K562 (cell line): ENCODE data around the gene FAAP100. TPM values are rescaled to one million over a fixed set of nuclear protein-coding genes. Genes with fewer than 3 reads are reported as not detected.

Experiments
- AFF1 ChIP-seq, 2 experiments: fragments of 450-650 bp; IDR thresholded peaks; 2 replicates each; pipeline ENCODE4 v1.6.1; 2018; ENCODE audit warnings: mild to moderate bottlenecking in 2 of 2, low read depth in 1 of 2; ENCODE audit not compliant: partially characterized antibody in 2 of 2
- DPF2 ChIP-seq: fragments of 450-650 bp; IDR thresholded peaks from 2 replicates; pipeline ENCODE4 v1.6.1; 2016
- E4F1 ChIP-seq: fragments of 250-450 bp; sonication (Bioruptor Pico); IDR thresholded peaks from 2 replicates; pipeline ENCODE4 v1.5.0; 2021; ENCODE audit warnings: mild to moderate bottlenecking, borderline replicate concordance
- ETV5 ChIP-seq: sonication (generic); formaldehyde crosslinking; IDR thresholded peaks from 2 replicates; pipeline ENCODE4 v1.4.0; 2020; ENCODE audit warnings: low read depth, mild to moderate bottlenecking, missing genetic modification reagents
- GABPB1 ChIP-seq: sonication (generic); formaldehyde crosslinking; IDR thresholded peaks from 2 replicates; pipeline ENCODE4 v1.8.0; 2022; ENCODE audit warnings: mild to moderate bottlenecking, missing genetic modification reagents
- HOMEZ ChIP-seq: fragments of 250-450 bp; sonication (Bioruptor Pico); IDR thresholded peaks from 2 replicates; pipeline ENCODE4 v1.4.0; 2020; ENCODE audit warnings: mild to moderate bottlenecking, moderate library complexity
- MAFF ChIP-seq: IDR thresholded peaks from 2 replicates; pipeline ENCODE4 v1.6.1; 2012; ENCODE audit warnings: low read length, improper control_type of control experiment
- MYBL2 ChIP-seq, 2 experiments: fragments of 450-650 bp in 1 of 2; sonication (generic) in 1 of 2; formaldehyde crosslinking in 1 of 2; IDR thresholded peaks; 2 replicates each; pipeline versions ENCODE4 v1.6.1 to v1.8.1; 2017 to 2022; ENCODE audit warnings: borderline replicate concordance in 1 of 2, inconsistent platforms in 1 of 2, low read depth in 1 of 2, mild to moderate bottlenecking in 1 of 2, missing genetic modification reagents in 1 of 2, moderate library complexity in 1 of 2
- OTX1 ChIP-seq: fragments of 450-650 bp; formaldehyde crosslinking; IDR thresholded peaks from 2 replicates; pipeline ENCODE4 v1.4.0; 2022; ENCODE audit warnings: mild to moderate bottlenecking
- PHTF2 ChIP-seq: fragments of 250-450 bp; sonication (Bioruptor Pico); IDR thresholded peaks from 2 replicates; pipeline ENCODE4 v1.5.0; 2021; ENCODE audit warnings: mild to moderate bottlenecking
- SETDB1 ChIP-seq: IDR thresholded peaks from one replicate; pipeline ENCODE4 v1.6.1; 2012; ENCODE audit warnings: low read length, control low read depth, inconsistent platforms
- TEAD2 ChIP-seq: fragments of 450-650 bp; IDR thresholded peaks from 2 replicates; pipeline ENCODE4 v1.6.1; 2016; ENCODE audit warnings: missing genetic modification characterization, control low read depth, missing compliant biosample characterization
- ZBTB11 ChIP-seq, 3 experiments: fragments of 200-800 bp in 1 of 3; fragments of 250-450 bp in 1 of 3; fragments of 450-650 bp in 1 of 3; sonication (Bioruptor Pico) in 1 of 3; sonication (Bioruptor generic) in 1 of 3; formaldehyde crosslinking in 1 of 3; IDR thresholded peaks; 2 replicates each; pipeline versions ENCODE4 v1.6.1 to v1.8.0; 2016 to 2022; ENCODE audit warnings: mild to moderate bottlenecking in 2 of 3, missing genetic modification characterization in 2 of 3, missing compliant biosample characterization in 1 of 3, moderate library complexity in 1 of 3
- ZNF165 ChIP-seq: fragments of 250-450 bp; sonication (Bioruptor Pico); IDR thresholded peaks from 2 replicates; pipeline ENCODE4 v1.4.0; 2020; ENCODE audit warnings: borderline replicate concordance
- ZNF668 ChIP-seq: fragments of 250-450 bp; sonication (Bioruptor Pico); IDR thresholded peaks from 2 replicates; pipeline ENCODE4 v1.8.0; 2022; ENCODE audit warnings: mild to moderate bottlenecking, inconsistent platforms
- polyA plus RNA-seq, 8 experiments: library from polyadenylated mRNA; depleted of rRNA in 4 of 8; stranded (reverse) in 5 of 8; unstranded in 3 of 8; fragments of >200 nt; fragmentation: Nextera tagmentation in 2 of 8; fragmentation: Illumina TruSeq in 1 of 8; extraction: Ambion mirVana in 2 of 8; extraction: Trizol in 1 of 8; gene quantifications; 2 replicates each; pipeline versions ENCODE4 v1.2.1 to v1.2.3, GENCODE V29; 2011 to 2014; ENCODE audit warnings: inconsistent platforms in 1 of 8, missing spikeins in 1 of 8
- total RNA-seq, 7 experiments: library from RNA; depleted of rRNA in 6 of 7; stranded (reverse); fragments of >200 nt in 6 of 7; fragmentation: Illumina TruSeq in 2 of 7; extraction: Trizol in 2 of 7; gene quantifications; 2 replicates each; pipeline versions ENCODE4 v1.2.1 to v1.2.3, GENCODE V29; 2011 to 2021; ENCODE audit warnings: low replicate concordance in 1 of 7

FAAP100 gene
- total and polyA plus RNA-seq, 9 of the 15 experiments (the other 6 are each of a cell fraction or from before 2014, with no cell fraction given) = 0.31 to 51.2 (median 12.6) TPM

- TF ChIP-seq ZNF668 (CRISPR knock-in tag) (no peak), DPF2 (no peak), SETDB1 (no peak), ZNF165 (CRISPR knock-in tag) (no peak), AFF1 (IDR thresholded peaks at IDR 0.05; ENCODE audit: low read depth in 1 of 2, partially characterized antibody in 2 of 2) (no peak), ZBTB11 (CRISPR knock-in tag; IDR thresholded peaks at IDR 0.05) (peak in 2 of 3 experiments; percentile 22 to 89; a peak in 3 of 6 replicates), HOMEZ (CRISPR knock-in tag) (no peak), GABPB1 (CRISPR knock-in tag) (peak; percentile 59), PHTF2 (no peak), MAFF (no peak), OTX1 (CRISPR knock-in tag) (no peak), MYBL2 (IDR thresholded peaks at IDR 0.05; ENCODE audit: low read depth) (no peak), MYBL2 (CRISPR knock-in tag; IDR thresholded peaks at IDR 0.05; ENCODE audit: borderline replicate concordance) (no peak), ETV5 (CRISPR knock-in tag) (no peak), TEAD2 (tag) (no peak), E4F1 (no peak)
Measured at GRCh38 chr17:81512562-81513371, 39.4 kb downstream of the FAAP100 start, which contains the start of gene ACTG1 (continued).
